NT2/D1 (cell line): ENCODE results near the gene CDH9.

Source experiments
- YY1 ChIP-seq: IDR thresholded peaks from 2 replicates; pipeline ENCODE4 v1.6.1; 2011; ENCODE audit not compliant: insufficient read length, insufficient read depth
- ZNF274 ChIP-seq: IDR thresholded peaks from 2 replicates; pipeline ENCODE4 v1.6.1; 2011; ENCODE audit warnings: mild to moderate bottlenecking, low read depth, low read length

DNA sequence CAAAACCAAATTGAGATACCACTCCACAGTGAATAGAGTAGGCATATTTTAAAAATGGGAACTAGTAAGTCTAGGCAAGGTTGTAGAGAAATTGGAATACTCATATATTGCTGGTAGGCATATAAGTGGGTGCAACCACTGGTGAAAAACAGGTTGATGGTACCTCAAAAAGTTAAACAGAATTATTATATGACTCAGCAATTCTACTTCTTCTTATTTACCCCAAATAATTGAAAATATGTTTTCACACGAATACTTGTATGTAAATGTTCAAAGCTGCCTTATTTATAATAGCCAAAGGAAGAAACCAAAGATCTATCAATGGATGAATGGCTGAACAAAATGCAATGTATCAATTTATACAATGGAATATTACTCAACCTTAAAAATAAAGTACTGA is 79.1 kb downstream of the CDH9 start:
- TF ChIP-seq YY1 (no peak), ZNF274 (no peak)
